HepG2 (cell line): ENCODE data around the gene RIC3. TPM values are rescaled to one million over a fixed set of nuclear protein-coding genes. Genes with fewer than 3 reads are reported as not detected.

ENCODE experiments used
- ATAC-seq: fragments of 200-7000 bp; cut with Tn5 transposase; 3 replicates; pipeline ENCODE4 v1.9.1; 2020; ENCODE audit warnings: mild to moderate bottlenecking, moderate library complexity
- BruUV-seq: library from RNA; stranded (reverse); fragments of 400-500 nt; replicated peaks from 2 replicates; lab custom pipeline; 2021; lab: Mats Ljungman, UMichigan
- CTCF ChIA-PET: fragments of 300-600 bp; formaldehyde crosslinking; extraction: SDS; loops from one replicate; lab custom pipeline; 2021; ENCODE audit warnings: low total read pairs, inconsistent platforms, low intra/inter-chr PET ratio; lab: Yijun Ruan, JAX
- POLR2A ChIA-PET: fragments of 350-600 bp; sonication (Branson Sonifier 250); formaldehyde crosslinking; loops from one replicate; lab custom pipeline; 2020; ENCODE audit warnings: antibody characterized with exemption, inconsistent platforms; lab: Yijun Ruan, JAX
- DNase-seq: peaks from one replicate; pipeline ENCODE4 v3.0.0-alpha.2; 2015; ENCODE audit warnings: low spot score
- FAIRE-seq: peaks from 3 replicates; lab custom pipeline; 2011; peaks lifted over from hg19 to GRCh38; lab: Jason Lieb, UNC
- H2AFZ ChIP-seq: one replicate; pipeline ENCODE4 v1.6.1; 2011; ENCODE audit warnings: low read length, inconsistent platforms
- H3K27ac ChIP-seq: fragments of 300-600 bp; 3 replicates; pipeline ENCODE4 v1.8.0; 2011; ENCODE audit warnings: mixed run types, mild to moderate bottlenecking, mixed read lengths, low read length, inconsistent platforms; ENCODE audit not compliant: insufficient read depth; ENCODE audit errors: extremely low read length
- H3K27me3 ChIP-seq, 2 experiments: fragments of 200-600 bp in 1 of 2; 2 replicates in 1 of 2; 3 replicates in 1 of 2; pipeline versions ENCODE4 v1.6.0 to v1.8.0; 2011; ENCODE audit warnings: low read length in 2 of 2, mild to moderate bottlenecking in 2 of 2, moderate library complexity in 2 of 2, inconsistent platforms in 1 of 2; ENCODE audit not compliant: insufficient read depth in 2 of 2, control insufficient read depth in 1 of 2
- H3K36me3 ChIP-seq, 2 experiments: fragments of 200-600 bp in 1 of 2; replicated peaks in 1 of 2; 2 replicates in 1 of 2; 3 replicates in 1 of 2; pipeline versions ENCODE4 v1.5.1 to v1.8.0; 2011; ENCODE audit warnings: low read length in 2 of 2, inconsistent platforms in 1 of 2; ENCODE audit not compliant: insufficient read depth in 2 of 2, control insufficient read depth in 1 of 2
- H3K4me1 ChIP-seq: 2 replicates; pipeline ENCODE4 v1.5.1; 2012; ENCODE audit warnings: low read length, inconsistent platforms; ENCODE audit not compliant: insufficient read depth
- H3K4me2 ChIP-seq: 2 replicates; pipeline ENCODE4 v1.6.0; 2011; ENCODE audit warnings: low read depth, low read length, inconsistent platforms
- H3K4me3 ChIP-seq, 3 experiments: fragments of 200-600 bp in 1 of 3; sonication (generic), shearing (Covaris generic) in 1 of 3; replicated peaks in 1 of 3; 2 replicates each; pipeline ENCODE4 v1.5.1; 2011 to 2016; ENCODE audit warnings: low read length in 3 of 3, inconsistent platforms in 2 of 3, low read depth in 2 of 3, mild to moderate bottlenecking in 2 of 3, control low read depth in 1 of 3, mixed read lengths in 1 of 3; ENCODE audit not compliant: insufficient read depth in 1 of 3
- H3K79me2 ChIP-seq: one replicate; pipeline ENCODE4 v1.6.1; 2011; ENCODE audit warnings: low read length, inconsistent platforms; ENCODE audit not compliant: insufficient read depth
- H3K9ac ChIP-seq: 2 replicates; pipeline ENCODE4 v1.6.0; 2011; ENCODE audit warnings: mild to moderate bottlenecking, low read depth, low read length, inconsistent platforms; ENCODE audit not compliant: insufficient read depth
- H3K9me3 ChIP-seq: 2 replicates; pipeline ENCODE4 v1.5.1; 2012; ENCODE audit warnings: mild to moderate bottlenecking, low read length
- H4K20me1 ChIP-seq: 2 replicates; pipeline ENCODE4 v1.6.0; 2011; ENCODE audit warnings: inconsistent platforms, mild to moderate bottlenecking, low read length, moderate library complexity; ENCODE audit not compliant: insufficient read depth
- AKAP8 ChIP-seq: sonication (generic); formaldehyde crosslinking; IDR thresholded peaks from 2 replicates; pipeline ENCODE4 v1.5.1; 2020; ENCODE audit warnings: mild to moderate bottlenecking, missing genetic modification reagents
- ARHGAP35 ChIP-seq: sonication (generic); formaldehyde crosslinking; IDR thresholded peaks from 2 replicates; pipeline ENCODE4 v1.9.0; 2022; ENCODE audit warnings: mild to moderate bottlenecking, inconsistent platforms, moderate library complexity, missing genetic modification reagents, borderline replicate concordance
- DPF2 ChIP-seq: sonication (generic); formaldehyde crosslinking; IDR thresholded peaks from 2 replicates; pipeline ENCODE4 v1.4.0; 2020; ENCODE audit warnings: mild to moderate bottlenecking, low read depth, missing genetic modification reagents, borderline replicate concordance
- GABPB1 ChIP-seq: IDR thresholded peaks from 2 replicates; pipeline ENCODE4 v1.6.1; 2016; ENCODE audit warnings: mild to moderate bottlenecking, missing genetic modification reagents, moderate library complexity, missing compliant biosample characterization
- RFX5 ChIP-seq: IDR thresholded peaks from 2 replicates; pipeline ENCODE4 v1.6.1; 2011; ENCODE audit warnings: low read depth, low read length, improper control_type of control experiment
- TOE1 ChIP-seq: sonication (generic); formaldehyde crosslinking; IDR thresholded peaks from 2 replicates; pipeline ENCODE4 v1.4.0; 2020; ENCODE audit warnings: mild to moderate bottlenecking, missing genetic modification reagents
- U2AF1 ChIP-seq: fragments of 200-400 bp; formaldehyde crosslinking; optimal IDR thresholded peaks from 2 replicates; pipeline ENCODE3; 2017; ENCODE audit warnings: mild to moderate bottlenecking, low read depth, low read length
- ZGPAT ChIP-seq: IDR thresholded peaks from 2 replicates; pipeline ENCODE4 v1.6.1; 2016; ENCODE audit warnings: mild to moderate bottlenecking
- ZNF703 ChIP-seq: sonication (generic); formaldehyde crosslinking; IDR thresholded peaks from 2 replicates; pipeline ENCODE4 v1.5.1; 2020; ENCODE audit warnings: missing genetic modification reagents, mild to moderate bottlenecking, moderate library complexity, borderline replicate concordance
- ZSCAN12 ChIP-seq: sonication (generic); formaldehyde crosslinking; IDR thresholded peaks from 2 replicates; pipeline ENCODE4 v1.9.0; 2021; ENCODE audit warnings: mild to moderate bottlenecking, missing genetic modification reagents
- WGBS: methylation state at CpG from one replicate; pipeline ENCODE4 v1.1.6; 2017; ENCODE audit warnings: low lambda C conversion rate; 5-methylcytosine and 5-hydroxymethylcytosine counted together
- in situ Hi-C: cut with HindIII; loops from 2 replicates; pipeline ENCODE4 v1.10.0; 2017; ENCODE audit warnings: low pct_unique_long_range_greater_than_20kb; ENCODE audit not compliant: extremely low pct_ligation_motif_present
- intact Hi-C: fragments of 100-400 bp; cut with micrococcal nuclease; formaldehyde crosslinking; loops from one replicate; pipeline ENCODE4 v1.10.0; 2022; ENCODE audit not compliant: unreplicated experiment
- polyA plus RNA-seq, 8 experiments: library from polyadenylated mRNA; depleted of rRNA in 3 of 8; stranded (reverse) in 7 of 8; unstranded in 1 of 8; fragments of >200 nt; fragmentation: Illumina TruSeq in 4 of 8; extraction: Trizol in 4 of 8; gene quantifications; 2 replicates each; pipeline versions ENCODE4 v1.2.1 to v1.2.3, GENCODE V29; 2011 to 2016; ENCODE audit warnings: low read depth in 4 of 8, missing spikeins in 1 of 8, mixed read lengths in 1 of 8; ENCODE audit not compliant: insufficient read depth in 1 of 8
- total RNA-seq, 5 experiments: library from RNA; depleted of rRNA; stranded (reverse); fragments of >200 nt; fragmentation: Illumina TruSeq; extraction: Trizol; gene quantifications; 2 replicates each; pipeline ENCODE4 v1.2.3, GENCODE V29; 2016; ENCODE audit warnings: low read depth in 1 of 5

Gene RIC3
- total and polyA plus RNA-seq, 2 of the 13 experiments (the other 11 are each of a cell fraction or from before 2014, with no cell fraction given): not detected

- Histone ChIP-seq H3K4me1 (no peaks in the 10 kb centered on the region), H3K4me3 (no peak overlapping the region), H3K9me3 (no peaks in the 10 kb centered on the region), H3K9ac (no peak overlapping the region), H3K36me3 (no peaks in the 10 kb centered on the region), H3K27me3 (peaks cover 3 to 41% of the 10 kb centered on the region in 2 experiments; a peak in 3 of 5 replicates), H3K4me2 (no peak overlapping the region), H3K79me2 (no peaks in the 10 kb centered on the region), H4K20me1 (no peaks in the 10 kb centered on the region), H2AFZ (no peak overlapping the region), H3K27ac (no peak overlapping the region)
- no peak for ATAC-seq
- intact Hi-C loops (no loop called here), in situ Hi-C loops (no loop called here)
- ChIA-PET CTCF (no interaction called here), POLR2A (no interaction called here)
- no peak for TF ChIP-seq GABPB1 (CRISPR knock-in tag)
- TF ChIP-seq TOE1: no peak
- no peak for TF ChIP-seq ZSCAN12
- no peak for TF ChIP-seq ARHGAP35 (CRISPR knock-in tag)
- TF ChIP-seq RFX5: no peak
- no peak for TF ChIP-seq AKAP8
- TF ChIP-seq ZNF703: no peak
- TF ChIP-seq U2AF1: no peak
- TF ChIP-seq DPF2 (CRISPR knock-in tag): no peak
- no peak for TF ChIP-seq ZGPAT
- WGBS: 2% methylated on average over 4 of the region's 5 CpGs
- FAIRE-seq: no peak
- DNase-seq: no peak
- BruUV-seq: no TSS peak
These were observed 35.8 kb upstream of the RIC3 start for GRCh38 chr11:8204596-8204995.
